PC-9 (cell line): Measurements from ENCODE around the gene DRAM2.

Experiments
- CTCF ChIP-seq: fragments of 200-600 bp; sonication (generic); conservative IDR thresholded peaks from 2 replicates; pipeline ENCODE4 v1.6.1; 2017; ENCODE audit warnings: mixed run types, antibody characterized with exemption, mild to moderate bottlenecking, moderate library complexity
- EZH2 ChIP-seq: fragments of 200-600 bp; sonication (generic); IDR thresholded peaks from 2 replicates; pipeline ENCODE4 v1.8.0; 2017; ENCODE audit warnings: antibody characterized with exemption, low read depth

- TF ChIP-seq CTCF (no peak), EZH2 (no peak)
Measured at GRCh38 chr1:111099289-111099688, 40.6 kb downstream of the DRAM2 start.
